Kidney (tissue), 14 donors: ENCODE data around the gene IRS2. TPM values are rescaled to one million over a fixed set of nuclear protein-coding genes. Genes with fewer than 3 reads are reported as not detected.

Source experiments
- DNase-seq, 5 donors: peaks; one replicate each; pipeline ENCODE4 v3.0.0-alpha.2; 2013 to 2020
- FAIRE-seq: peaks from 2 replicates; lab custom pipeline; 2012; peaks lifted over from hg19 to GRCh38; lab: Jason Lieb, UNC
- H3K27ac ChIP-seq, 2 donors: one replicate each; pipeline ENCODE4 v1.7.0; 2013; ENCODE audit warnings: low read depth in 2 of 2, low read length in 2 of 2, inconsistent platforms in 1 of 2
- H3K27me3 ChIP-seq: one replicate; pipeline ENCODE4 v1.7.1; 2013; ENCODE audit warnings: low read length, inconsistent platforms; ENCODE audit not compliant: control insufficient read depth, insufficient read depth
- H3K36me3 ChIP-seq, 3 donors: one replicate each; pipeline versions ENCODE4 v1.7.0 to v1.7.1; 2013; ENCODE audit warnings: low read length in 3 of 3, control low read depth in 1 of 3, inconsistent platforms in 1 of 3; ENCODE audit not compliant: insufficient read depth in 3 of 3, control insufficient read depth in 2 of 3
- H3K4me1 ChIP-seq, 3 donors: one replicate each; pipeline versions ENCODE4 v1.7.0 to v1.7.1; 2013; ENCODE audit warnings: low read length in 3 of 3, inconsistent platforms in 1 of 3, low read depth in 1 of 3; ENCODE audit not compliant: control insufficient read depth in 2 of 3, insufficient read depth in 2 of 3
- H3K4me3 ChIP-seq, 3 donors: one replicate each; pipeline versions ENCODE4 v1.7.0 to v1.8.1; 2013; ENCODE audit warnings: low read length in 3 of 3, control low read depth in 1 of 3, inconsistent platforms in 1 of 3
- H3K9ac ChIP-seq, 3 donors: one replicate each; pipeline versions ENCODE4 v1.7.0 to v1.7.1; 2013; ENCODE audit warnings: low read length in 3 of 3, control low read depth in 1 of 3, inconsistent platforms in 1 of 3
- H3K9me3 ChIP-seq, 3 donors: one replicate each; pipeline versions ENCODE4 v1.7.0 to v1.7.1; 2013; ENCODE audit warnings: low read length in 3 of 3, control low read depth in 1 of 3, inconsistent platforms in 1 of 3; ENCODE audit not compliant: control insufficient read depth in 2 of 3, insufficient read depth in 1 of 3
- CTCF ChIP-seq: IDR thresholded peaks from 3 replicates; pipeline ENCODE4 v1.5.1; 2012; ENCODE audit warnings: mild to moderate bottlenecking, moderate library complexity, borderline replicate concordance; ENCODE audit not compliant: insufficient read depth; ENCODE audit errors: extremely low read depth
- intact Hi-C: fragments of 100-400 bp; cut with DNase I; formaldehyde crosslinking; loops from one replicate; pipeline ENCODE4 v1.11.1; 2022
- polyA plus RNA-seq: library from polyadenylated mRNA; stranded (reverse); fragments of 350-450 nt; fragmentation: Illumina TruSeq; extraction: RNeasy Lipid Tissue Mini Kit (QIAGEN cat#74804); gene quantifications from one replicate; pipeline ENCODE4 v1.2.3, GENCODE V29; 2014; ENCODE audit warnings: low read depth, low replicate concordance; ENCODE audit not compliant: insufficient read depth
- total RNA-seq: library from RNA; stranded (reverse); fragmentation: NEBNext Ultra II Directional; extraction: Animal tissue kit (Norgen Biotek cat#: 25700); gene quantifications from one replicate; pipeline ENCODE4 v1.2.1, GENCODE V29; 2021
- donor health status: control.
- donor health status: control.
- donor health status: control.
- donor health status: control.
- donor health status: control.
- donor health status: DM: yes; HTN: yes; CAD: no.
- donor health status: Normal renal cell carcinoma (clear cell type).

Gene IRS2
- total and polyA plus RNA-seq, 2 donors from 2014 or later, result 2.1 to 12.9 TPM

GRCh38 chr13:109787135-109787954 lies 962 bp upstream of the IRS2 start:
- peak overlapping the region; percentile 80 to 81 for H3K27ac ChIP-seq
- TF ChIP-seq CTCF, result no peak

DNA sequence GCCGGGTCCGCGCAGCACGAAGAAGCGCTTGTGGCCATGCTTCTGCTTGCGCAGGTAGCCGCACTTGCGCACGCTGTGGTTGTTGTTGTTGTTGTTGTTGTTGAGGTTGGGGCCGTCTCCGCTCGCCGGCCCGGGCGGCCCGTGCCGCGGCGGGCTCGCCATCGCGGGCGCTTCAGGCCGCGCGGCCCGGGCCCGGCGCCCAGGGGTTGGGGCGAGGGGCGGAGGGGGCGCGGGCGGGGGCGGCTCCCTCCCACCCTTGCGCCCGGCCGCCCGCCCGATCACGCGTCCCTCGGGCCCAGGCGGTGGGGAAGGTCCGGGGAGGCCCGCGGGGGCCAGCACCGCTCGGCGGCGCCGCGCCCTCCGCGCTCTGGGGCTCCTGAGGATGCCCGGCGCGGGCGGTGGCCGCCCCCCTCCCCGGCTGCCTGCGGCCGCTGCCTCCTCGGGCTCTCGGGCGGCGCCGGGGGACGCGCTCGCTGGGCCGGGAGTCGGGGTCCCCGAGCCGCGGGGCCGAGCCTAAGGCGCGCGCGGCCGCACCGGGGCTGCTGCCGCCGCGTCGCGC lies 412 bp downstream of the IRS2 start:
- no peaks in the 10 kb centered on the region for H3K36me3 ChIP-seq
- no peaks in the 10 kb centered on the region for H3K27me3 ChIP-seq
- intact Hi-C loops, result no loop called here
- DNase-seq, result peak in 1 of 5 donors; percentile 19
- no peaks in the 10 kb centered on the region for H3K9me3 ChIP-seq
- H3K4me3 ChIP-seq, result peak overlapping the region; percentile 58 to 72 (median 66)
- no peak for TF ChIP-seq CTCF
- no peak for FAIRE-seq
- peaks cover 0 to 11% (median 4%) of the 10 kb centered on the region in 3 donors for H3K4me1 ChIP-seq
- peak overlapping the region; percentile 91 to 93 for H3K27ac ChIP-seq
- peak overlapping the region in 2 of 3 donors; percentile 39 to 73 for H3K9ac ChIP-seq

More at GRCh38 chr13:109787135-109787954, 962 bp upstream of the IRS2 start:
- H3K27me3 ChIP-seq, result no peaks in the 10 kb centered on the region
- intact Hi-C loops, result no loop called here
- peak overlapping the region; percentile 33 to 73 (median 73) for H3K9ac ChIP-seq
- peak overlapping the region; percentile 48 to 68 (median 49) for H3K4me3 ChIP-seq
- no peaks in the 10 kb centered on the region for H3K9me3 ChIP-seq
- peaks cover 0 to 6% (median 0%) of the 10 kb centered on the region in 3 donors for H3K4me1 ChIP-seq
- H3K36me3 ChIP-seq, result no peaks in the 10 kb centered on the region
- no peak for FAIRE-seq
- DNase-seq, result peak; percentile 69 to 87 (median 79)

GRCh38 chr13:109785141-109785891 lies 1.1 kb downstream of the IRS2 start:
- FAIRE-seq, result no peak
- TF ChIP-seq CTCF, result no peak
- peaks cover 0 to 14% (median 5%) of the 10 kb centered on the region in 3 donors for H3K4me1 ChIP-seq

More at GRCh38 chr13:109785141-109785891, 1.1 kb downstream of the IRS2 start:
- H3K9ac ChIP-seq, result peak overlapping the region; percentile 39 to 73 (median 49)
- intact Hi-C loops, result no loop called here
- no peaks in the 10 kb centered on the region for H3K9me3 ChIP-seq
- no peaks in the 10 kb centered on the region for H3K27me3 ChIP-seq
- no peaks in the 10 kb centered on the region for H3K36me3 ChIP-seq
- peak; percentile 61 to 89 (median 72) for DNase-seq
- H3K4me3 ChIP-seq, result peak overlapping the region; percentile 58 to 72 (median 66)
- peak overlapping the region; percentile 91 to 93 for H3K27ac ChIP-seq
